ENCODE results near the gene SMG7.

DNA sequence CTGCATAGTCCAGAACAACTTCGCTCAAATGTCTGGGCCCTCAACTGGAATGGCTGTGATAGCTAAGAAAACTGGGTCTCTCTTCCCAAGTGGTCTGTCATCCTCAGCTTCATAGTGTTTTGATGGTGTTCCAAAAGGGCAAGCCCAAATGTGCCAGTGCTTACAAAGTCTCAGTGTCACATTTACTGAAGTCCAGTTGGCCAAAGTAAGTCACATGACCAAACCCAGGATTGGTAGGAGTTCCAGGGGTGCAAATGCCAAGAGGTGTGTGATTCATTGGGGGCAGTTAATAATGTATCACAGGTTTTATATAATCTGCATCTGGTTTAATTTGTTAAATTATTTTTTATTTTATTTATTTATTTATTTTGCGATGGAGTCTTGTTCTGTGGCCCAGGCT lies 24.9 kb downstream of the SMG7 start:
- TF ChIP-seq, protein P1, sequence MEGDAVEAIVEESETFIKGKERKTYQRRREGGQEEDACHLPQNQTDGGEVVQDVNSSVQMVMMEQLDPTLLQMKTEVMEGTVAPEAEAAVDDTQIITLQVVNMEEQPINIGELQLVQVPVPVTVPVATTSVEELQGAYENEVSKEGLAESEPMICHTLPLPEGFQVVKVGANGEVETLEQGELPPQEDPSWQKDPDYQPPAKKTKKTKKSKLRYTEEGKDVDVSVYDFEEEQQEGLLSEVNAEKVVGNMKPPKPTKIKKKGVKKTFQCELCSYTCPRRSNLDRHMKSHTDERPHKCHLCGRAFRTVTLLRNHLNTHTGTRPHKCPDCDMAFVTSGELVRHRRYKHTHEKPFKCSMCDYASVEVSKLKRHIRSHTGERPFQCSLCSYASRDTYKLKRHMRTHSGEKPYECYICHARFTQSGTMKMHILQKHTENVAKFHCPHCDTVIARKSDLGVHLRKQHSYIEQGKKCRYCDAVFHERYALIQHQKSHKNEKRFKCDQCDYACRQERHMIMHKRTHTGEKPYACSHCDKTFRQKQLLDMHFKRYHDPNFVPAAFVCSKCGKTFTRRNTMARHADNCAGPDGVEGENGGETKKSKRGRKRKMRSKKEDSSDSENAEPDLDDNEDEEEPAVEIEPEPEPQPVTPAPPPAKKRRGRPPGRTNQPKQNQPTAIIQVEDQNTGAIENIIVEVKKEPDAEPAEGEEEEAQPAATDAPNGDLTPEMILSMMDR (conservative IDR thresholded peaks at IDR 0.05): no peak
- TF ChIP-seq EZH2 (IDR thresholded peaks at IDR 0.05; ENCODE audit: low read depth): no peak

Measured in PC-9 (cell line).